Measurements from ENCODE around the gene ZKSCAN5. TPM values are rescaled to one million over a fixed set of nuclear protein-coding genes. Genes with fewer than 3 reads are reported as not detected.
A peak's percentile ranks its signal among the peaks of the same experiment; 100 is the strongest.

The ZKSCAN5 gene
- total RNA-seq, 1 experiment from 2014 or later, result 13.2 TPM

- Histone ChIP-seq H3K36me3 (ENCODE audit: low read depth) (0 out of 2 replicates have a peak, but pooled peaks cover 4% of the 10 kb centered on the region), H3K27me3 (ENCODE audit: insufficient read depth, low read depth) (no peaks in the 10 kb centered on the region), H3K9me2 (ENCODE audit: insufficient read depth) (no peaks in the 10 kb centered on the region), H3K4me1 (replicated peaks; ENCODE audit: insufficient read depth) (0 out of 2 replicates have a peak, but pooled peaks cover 9% of the 10 kb centered on the region), H3K4me2 (peak overlapping the region; percentile 83), H2AFZ (peak overlapping the region; percentile 95), H3K4me3 (peak overlapping the region; percentile 78), H3K9me3 (ENCODE audit: insufficient read depth, low read depth) (no peaks in the 10 kb centered on the region), H3K27ac (no peak overlapping the region), H4K20me1 (ENCODE audit: insufficient read depth) (no peaks in the 10 kb centered on the region), H3K79me2 (ENCODE audit: low read depth) (peaks cover 18% of the 10 kb centered on the region), H3F3A (ENCODE audit: insufficient read depth, low read depth) (peaks cover 6% of the 10 kb centered on the region)
- DNase-seq, result no peak
- no TSS peak for BruUV-seq (replicated peaks)
- TF ChIP-seq CTCF (conservative IDR thresholded peaks at IDR 0.05), result no peak
- no peak for TF ChIP-seq EZH2 (IDR thresholded peaks at IDR 0.05; ENCODE audit: low read depth)
- intact Hi-C loops (cut with micrococcal nuclease; ENCODE audit: unreplicated experiment), result no loop called here
- ChIA-PET CTCF (interaction anchor here (0.6 kb wide), 1 partner anchor 24 kb away, joined by 4 read pairs; no protein-coding TSS in a partner anchor), POLR2A (ENCODE audit: unreplicated experiment) (no interaction called here)
Observed at GRCh38 chr7:99551334-99551733, 46.9 kb downstream of the ZKSCAN5 start.

- 0 out of 2 replicates have a peak within 1 kb of the TSS, but pooled peaks have one; percentile 11 for H3K27ac ChIP-seq
- peak within 1 kb of the TSS; percentile 95 for H2AFZ ChIP-seq
- H3K79me2 ChIP-seq (ENCODE audit: low read depth), result peaks cover 18% of the 10 kb centered on the region
- no peaks in the 10 kb centered on the region for H3K9me2 ChIP-seq (ENCODE audit: insufficient read depth)
- H3F3A ChIP-seq (ENCODE audit: insufficient read depth, low read depth), result peaks cover 10% of the 10 kb centered on the region
- no peak for TF ChIP-seq EZH2 (IDR thresholded peaks at IDR 0.05; ENCODE audit: low read depth)
- no peak for TF ChIP-seq CTCF (conservative IDR thresholded peaks at IDR 0.05)
- TSS peak; percentile 83 for BruUV-seq (replicated peaks)
- ChIA-PET CTCF (no interaction called here), POLR2A (ENCODE audit: unreplicated experiment) (interaction anchor here (0.6 to 0.7 kb wide), 4 partner anchors 13 to 1102 kb away, joined by 3 to 9 read pairs (median 6); no protein-coding TSS in a partner anchor)
- H3K4me1 ChIP-seq (replicated peaks; ENCODE audit: insufficient read depth), result 0 out of 2 replicates have a peak, but pooled peaks cover 9% of the 10 kb centered on the region
- peak within 1 kb of the TSS; percentile 83 for H3K4me2 ChIP-seq
- no peaks in the 10 kb centered on the region for H4K20me1 ChIP-seq (ENCODE audit: insufficient read depth)
- peak within 1 kb of the TSS; percentile 78 for H3K4me3 ChIP-seq
- no peaks in the 10 kb centered on the region for H3K9me3 ChIP-seq (ENCODE audit: insufficient read depth, low read depth)
- DNase-seq, result peak; percentile 75 to 80
- intact Hi-C loops (cut with micrococcal nuclease; ENCODE audit: unreplicated experiment), result no loop called here
- no peaks in the 10 kb centered on the region for H3K27me3 ChIP-seq (ENCODE audit: insufficient read depth, low read depth)
- 0 out of 2 replicates have a peak, but pooled peaks cover 4% of the 10 kb centered on the region for H3K36me3 ChIP-seq (ENCODE audit: low read depth)
Observed at GRCh38 chr7:99551767-99552463, 47.5 kb downstream of the ZKSCAN5 start, which contains the start of gene FAM200A. Gene FAM200A (minus strand): TSS chr7:99552114. CDS start chr7:99548407, 3,707 bp downstream.

- Histone ChIP-seq H3K27me3 (ENCODE audit: insufficient read depth, low read depth) (no peaks in the 10 kb centered on the region), H3F3A (ENCODE audit: insufficient read depth, low read depth) (peaks cover 17% of the 10 kb centered on the region), H3K4me1 (replicated peaks; ENCODE audit: insufficient read depth) (0 out of 2 replicates have a peak, but pooled peaks cover 9% of the 10 kb centered on the region), H3K36me3 (ENCODE audit: low read depth) (no peaks in the 10 kb centered on the region), H3K4me2 (no peak overlapping the region), H4K20me1 (ENCODE audit: insufficient read depth) (no peaks in the 10 kb centered on the region), H3K4me3 (no peak overlapping the region), H2AFZ (no peak overlapping the region), H3K79me2 (ENCODE audit: low read depth) (peaks cover 18% of the 10 kb centered on the region), H3K9me3 (ENCODE audit: insufficient read depth, low read depth) (no peaks in the 10 kb centered on the region), H3K9me2 (ENCODE audit: insufficient read depth) (no peaks in the 10 kb centered on the region), H3K27ac (no peak overlapping the region)
- no peak for DNase-seq
- no TSS peak for BruUV-seq (replicated peaks)
- no peak for TF ChIP-seq EZH2 (IDR thresholded peaks at IDR 0.05; ENCODE audit: low read depth)
- TF ChIP-seq CTCF (conservative IDR thresholded peaks at IDR 0.05), result no peak
- POLR2A ChIA-PET (ENCODE audit: unreplicated experiment), result no interaction called here
- CTCF ChIA-PET, result no interaction called here
- intact Hi-C loops (cut with micrococcal nuclease; ENCODE audit: unreplicated experiment), result no loop called here
Observed at GRCh38 chr7:99553039-99553438, 48.6 kb downstream of the ZKSCAN5 start.
